Fibroblast of lung (primary cell): ENCODE data around the gene ZXDC. TPM values are rescaled to one million over a fixed set of nuclear protein-coding genes. Genes with fewer than 3 reads are reported as not detected.

Source experiments
- DNase-seq, 2 donors: peaks; one replicate each; pipeline versions ENCODE4 v3.0.0 to v3.0.0-alpha.2; 2010; ENCODE audit warnings: low read depth in 2 of 2
- H2AFZ ChIP-seq: 2 replicates; pipeline ENCODE4 v1.5.1; 2012; ENCODE audit warnings: low read length, control low read depth, inconsistent platforms
- H3K27ac ChIP-seq: 2 replicates; pipeline ENCODE4 v1.5.1; 2011; ENCODE audit warnings: low read length, control low read depth; ENCODE audit not compliant: insufficient read depth
- H3K27me3 ChIP-seq: 2 replicates; pipeline ENCODE4 v1.5.1; 2011; ENCODE audit warnings: mild to moderate bottlenecking, low read length; ENCODE audit not compliant: control insufficient read depth, insufficient read depth
- H3K36me3 ChIP-seq: 2 replicates; pipeline ENCODE4 v1.5.1; 2011; ENCODE audit warnings: low read length; ENCODE audit not compliant: control insufficient read depth, insufficient read depth
- H3K4me1 ChIP-seq: 2 replicates; pipeline ENCODE4 v1.5.1; 2011; ENCODE audit warnings: low read length; ENCODE audit not compliant: control insufficient read depth, insufficient read depth; ENCODE audit errors: extremely low read depth
- H3K4me2 ChIP-seq: 2 replicates; pipeline ENCODE4 v1.5.1; 2011; ENCODE audit warnings: low read length, control low read depth; ENCODE audit not compliant: insufficient read depth; ENCODE audit errors: extremely low read depth
- H3K4me3 ChIP-seq, 4 experiments: fragments of 200-600 bp in 1 of 4; sonication (generic) in 1 of 4; replicated peaks in 1 of 4; 2 replicates each; pipeline ENCODE4 v1.5.1; 2011 to 2016; ENCODE audit warnings: low read length in 4 of 4, low read depth in 3 of 4, mild to moderate bottlenecking in 3 of 4, control low read depth in 2 of 4, inconsistent platforms in 1 of 4, mixed read lengths in 1 of 4; ENCODE audit not compliant: insufficient read depth in 1 of 4; ENCODE audit errors: control extremely low read depth in 1 of 4
- H3K79me2 ChIP-seq: 2 replicates; pipeline ENCODE4 v1.5.1; 2012; ENCODE audit warnings: mild to moderate bottlenecking, low read length, inconsistent platforms; ENCODE audit not compliant: control insufficient read depth, insufficient read depth
- H3K9ac ChIP-seq: 2 replicates; pipeline ENCODE4 v1.5.1; 2011; ENCODE audit warnings: mild to moderate bottlenecking, low read length, control low read depth; ENCODE audit not compliant: insufficient read depth
- H3K9me3 ChIP-seq: 2 replicates; pipeline ENCODE4 v1.5.1; 2012; ENCODE audit warnings: low read depth, low read length; ENCODE audit not compliant: control insufficient read depth, insufficient read depth
- H4K20me1 ChIP-seq: 2 replicates; pipeline ENCODE4 v1.5.1; 2011; ENCODE audit warnings: low read length; ENCODE audit not compliant: control insufficient read depth, insufficient read depth; ENCODE audit errors: extremely low read depth
- EZH2 ChIP-seq: IDR thresholded peaks from 2 replicates; pipeline ENCODE4 v1.5.1; 2012; ENCODE audit warnings: low read length, control low read depth, mild to moderate bottlenecking; ENCODE audit errors: missing control alignments
- polyA plus RNA-seq, 2 donors: library from polyadenylated mRNA; depleted of rRNA in 1 of 2; stranded (reverse) in 1 of 2; unstranded in 1 of 2; fragments of >200 nt; gene quantifications; 2 replicates each; pipeline ENCODE4 v1.2.1, GENCODE V29; 2011 to 2012; ENCODE audit warnings: missing spikeins in 1 of 2
- total RNA-seq: library from RNA; depleted of rRNA; stranded (reverse); fragments of >200 nt; gene quantifications from 2 replicates; pipeline ENCODE4 v1.2.1, GENCODE V29; 2014
- TF ChIP-seq, protein P1 (sequence below), 2 donors: IDR thresholded peaks in 1 of 2; conservative IDR thresholded peaks in 1 of 2; 1 replicate in 1 of 2; 2 replicates in 1 of 2; pipeline ENCODE4 v1.5.1; 2011 to 2012; ENCODE audit warnings: low read length in 2 of 2, control low read depth in 1 of 2, inconsistent platforms in 1 of 2, low read depth in 1 of 2, mild to moderate bottlenecking in 1 of 2

The ZXDC gene
- total and polyA plus RNA-seq, 2 donors (not counting 1 experiment from before 2014, with no cell fraction given) = 5.9 to 17.8 TPM

- Histone ChIP-seq H3K9ac (no peak overlapping the region), H4K20me1 (no peaks in the 10 kb centered on the region), H3K27ac (no peak overlapping the region), H3K36me3 (no peaks in the 10 kb centered on the region), H3K4me3 (no peak overlapping the region), H3K4me2 (no peak overlapping the region), H3K4me1 (no peaks in the 10 kb centered on the region), H3K9me3 (no peaks in the 10 kb centered on the region), H3K27me3 (peaks cover 5% of the 10 kb centered on the region), H2AFZ (no peak overlapping the region), H3K79me2 (no peaks in the 10 kb centered on the region)
- no peak for DNase-seq
- TF ChIP-seq EZH2 = no peak
- TF ChIP-seq, protein P1, sequence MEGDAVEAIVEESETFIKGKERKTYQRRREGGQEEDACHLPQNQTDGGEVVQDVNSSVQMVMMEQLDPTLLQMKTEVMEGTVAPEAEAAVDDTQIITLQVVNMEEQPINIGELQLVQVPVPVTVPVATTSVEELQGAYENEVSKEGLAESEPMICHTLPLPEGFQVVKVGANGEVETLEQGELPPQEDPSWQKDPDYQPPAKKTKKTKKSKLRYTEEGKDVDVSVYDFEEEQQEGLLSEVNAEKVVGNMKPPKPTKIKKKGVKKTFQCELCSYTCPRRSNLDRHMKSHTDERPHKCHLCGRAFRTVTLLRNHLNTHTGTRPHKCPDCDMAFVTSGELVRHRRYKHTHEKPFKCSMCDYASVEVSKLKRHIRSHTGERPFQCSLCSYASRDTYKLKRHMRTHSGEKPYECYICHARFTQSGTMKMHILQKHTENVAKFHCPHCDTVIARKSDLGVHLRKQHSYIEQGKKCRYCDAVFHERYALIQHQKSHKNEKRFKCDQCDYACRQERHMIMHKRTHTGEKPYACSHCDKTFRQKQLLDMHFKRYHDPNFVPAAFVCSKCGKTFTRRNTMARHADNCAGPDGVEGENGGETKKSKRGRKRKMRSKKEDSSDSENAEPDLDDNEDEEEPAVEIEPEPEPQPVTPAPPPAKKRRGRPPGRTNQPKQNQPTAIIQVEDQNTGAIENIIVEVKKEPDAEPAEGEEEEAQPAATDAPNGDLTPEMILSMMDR (conservative IDR thresholded peaks at IDR 0.05 in 1 of 2, IDR thresholded peaks at IDR 0.05 in 1 of 2; ENCODE audit: low read depth in 1 of 2, low read length in 2 of 2) = no peak
Measured at GRCh38 chr3:126497956-126498355, 22.3 kb upstream of the ZXDC start.

GRCh38 chr3:126496894-126497850 lies 21.5 kb upstream of the ZXDC start:
- H3K4me3 ChIP-seq = no peak overlapping the region
- H3K9ac ChIP-seq = no peak overlapping the region
- H2AFZ ChIP-seq = no peak overlapping the region
- H3K79me2 ChIP-seq = no peaks in the 10 kb centered on the region
- no peak overlapping the region for H3K4me2 ChIP-seq
- no peaks in the 10 kb centered on the region for H3K4me1 ChIP-seq
- no peaks in the 10 kb centered on the region for H3K36me3 ChIP-seq
- H4K20me1 ChIP-seq = no peaks in the 10 kb centered on the region
- H3K27me3 ChIP-seq = peaks cover 5% of the 10 kb centered on the region
- H3K9me3 ChIP-seq = no peaks in the 10 kb centered on the region
- DNase-seq = no peak
- TF ChIP-seq EZH2 = no peak
- TF ChIP-seq, protein P1 (conservative IDR thresholded peaks at IDR 0.05 in 1 of 2, IDR thresholded peaks at IDR 0.05 in 1 of 2; ENCODE audit: low read depth in 1 of 2, low read length in 2 of 2) = no peak
- H3K27ac ChIP-seq = no peak overlapping the region

DNA sequence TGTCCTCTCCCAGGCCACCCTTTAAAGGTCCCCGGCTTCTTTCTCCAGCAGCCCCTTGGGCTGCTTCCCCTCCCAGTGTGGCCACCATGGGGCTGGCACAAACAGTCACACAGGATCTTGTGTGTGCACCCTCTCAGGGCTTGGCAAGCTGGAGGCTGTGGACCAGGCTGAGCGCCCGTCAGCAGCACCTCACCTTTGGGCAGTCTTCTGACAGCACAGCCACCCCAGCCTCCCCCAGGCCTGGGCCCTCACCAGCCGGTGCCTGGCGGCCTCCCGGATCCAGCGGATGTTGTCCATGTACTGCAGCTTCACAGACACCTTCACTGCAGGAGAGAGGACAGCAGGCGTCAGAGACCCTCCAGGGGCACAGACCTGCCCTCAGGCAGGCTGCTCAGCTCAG lies 20.1 kb upstream of the ZXDC start:
- TF ChIP-seq, protein P1 (conservative IDR thresholded peaks at IDR 0.05 in 1 of 2, IDR thresholded peaks at IDR 0.05 in 1 of 2; ENCODE audit: low read depth in 1 of 2, low read length in 2 of 2) = no peak
- TF ChIP-seq EZH2 = no peak
- H2AFZ ChIP-seq = no peak overlapping the region
- H3K4me3 ChIP-seq = no peak overlapping the region
- no peaks in the 10 kb centered on the region for H3K36me3 ChIP-seq
- H3K4me1 ChIP-seq = no peaks in the 10 kb centered on the region
- peaks cover 5% of the 10 kb centered on the region for H3K27me3 ChIP-seq
- no peak for DNase-seq
- no peak overlapping the region for H3K4me2 ChIP-seq
- no peaks in the 10 kb centered on the region for H4K20me1 ChIP-seq
- H3K9me3 ChIP-seq = no peaks in the 10 kb centered on the region
- no peaks in the 10 kb centered on the region for H3K79me2 ChIP-seq
- no peak overlapping the region for H3K27ac ChIP-seq
- H3K9ac ChIP-seq = no peak overlapping the region
